Ascending aorta (tissue), 2 donors: Measurements from ENCODE around the gene DIAPH2. TPM values are rescaled to one million over a fixed set of nuclear protein-coding genes. Genes with fewer than 3 reads are reported as not detected.

Source experiments
- DNase-seq, 2 donors: peaks; one replicate each; pipeline ENCODE4 v3.0.0-alpha.2; 2019; ENCODE audit warnings: low spot score in 2 of 2
- H3K27ac ChIP-seq, 2 donors: fragments of 200-600 bp; sonication (generic); one replicate each; pipeline ENCODE4 v1.5.1; 2016 to 2017; ENCODE audit warnings: mild to moderate bottlenecking in 1 of 2
- H3K27me3 ChIP-seq: fragments of 200-600 bp; sonication (generic); one replicate; pipeline ENCODE4 v1.5.1; 2017
- H3K36me3 ChIP-seq, 2 donors: fragments of 200-600 bp; sonication (generic); one replicate each; pipeline ENCODE4 v1.5.1; 2016
- H3K4me1 ChIP-seq, 2 donors: fragments of 200-600 bp; sonication (generic); one replicate each; pipeline ENCODE4 v1.5.1; 2016 to 2017; ENCODE audit warnings: mild to moderate bottlenecking in 1 of 2
- H3K4me3 ChIP-seq, 2 donors: fragments of 200-600 bp; sonication (generic); one replicate each; pipeline ENCODE4 v1.5.1; 2016 to 2017; ENCODE audit warnings: mild to moderate bottlenecking in 1 of 2
- H3K9me3 ChIP-seq, 2 donors: fragments of 200-600 bp; sonication (generic); one replicate each; pipeline ENCODE4 v1.5.1; 2016
- CTCF ChIP-seq, 3 experiments: fragments of 200-600 bp in 2 of 3; fragments of 450-650 bp in 1 of 3; sonication (generic) in 2 of 3; IDR thresholded peaks; one replicate each; pipeline ENCODE4 v1.5.1; 2016 to 2019; ENCODE audit warnings: antibody characterized with exemption in 3 of 3, mild to moderate bottlenecking in 1 of 3, moderate library complexity in 1 of 3
- intact Hi-C: fragments of 100-400 bp; cut with DNase I; formaldehyde crosslinking; loops from one replicate; pipeline ENCODE4 v1.15.1; 2023
- total RNA-seq: library from RNA; depleted of rRNA; stranded (reverse); fragments of >200 nt; gene quantifications from one replicate; pipeline ENCODE4 v1.1.0, GENCODE V29; 2016

DIAPH2 gene
- total RNA-seq, 1 donor from 2014 or later: 27.9 TPM

- intact Hi-C loops: no loop called here
- no peak for DNase-seq
- Histone ChIP-seq H3K27me3 (no peaks in the 10 kb centered on the region), H3K27ac (no peak overlapping the region), H3K4me1 (no peaks in the 10 kb centered on the region), H3K36me3 (no peaks in the 10 kb centered on the region), H3K9me3 (no peaks in the 10 kb centered on the region), H3K4me3 (no peak overlapping the region)
- no peak for TF ChIP-seq CTCF (IDR thresholded peaks at IDR 0.05)
Measured at GRCh38 chrX:97189668-97190067, 505.0 kb downstream of the DIAPH2 start.

- H3K9me3 ChIP-seq: peaks cover 0 to 3% of the 10 kb centered on the region in 2 donors
- H3K4me3 ChIP-seq: no peak overlapping the region
- H3K27me3 ChIP-seq: no peaks in the 10 kb centered on the region
- no peak for DNase-seq
- no peak overlapping the region for H3K27ac ChIP-seq
- TF ChIP-seq CTCF (IDR thresholded peaks at IDR 0.05): no peak
- intact Hi-C loops: no loop called here
- no peaks in the 10 kb centered on the region for H3K4me1 ChIP-seq
- no peaks in the 10 kb centered on the region for H3K36me3 ChIP-seq
Measured at GRCh38 chrX:97199501-97199900, 514.9 kb downstream of the DIAPH2 start.

GRCh38 chrX:97200454-97200853 is 515.8 kb downstream of the DIAPH2 start:
- no peaks in the 10 kb centered on the region for H3K36me3 ChIP-seq
- no peak for DNase-seq
- intact Hi-C loops: no loop called here

GRCh38 chrX:97210501-97210900 is 525.9 kb downstream of the DIAPH2 start:
- H3K4me1 ChIP-seq: no peaks in the 10 kb centered on the region
- no peaks in the 10 kb centered on the region for H3K36me3 ChIP-seq
- no peak for TF ChIP-seq CTCF (IDR thresholded peaks at IDR 0.05)
- H3K9me3 ChIP-seq: no peaks in the 10 kb centered on the region
- H3K27ac ChIP-seq: no peak overlapping the region
- no peaks in the 10 kb centered on the region for H3K27me3 ChIP-seq
- no peak for DNase-seq
- no peak overlapping the region for H3K4me3 ChIP-seq
- intact Hi-C loops: no loop called here

More at GRCh38 chrX:97200454-97200853, 515.8 kb downstream of the DIAPH2 start:
- no peaks in the 10 kb centered on the region for H3K4me1 ChIP-seq
- no peak overlapping the region for H3K4me3 ChIP-seq
- H3K27me3 ChIP-seq: no peaks in the 10 kb centered on the region
- TF ChIP-seq CTCF (IDR thresholded peaks at IDR 0.05): no peak
- no peak overlapping the region for H3K27ac ChIP-seq
- peaks cover 0 to 7% of the 10 kb centered on the region in 2 donors for H3K9me3 ChIP-seq

- no peak for DNase-seq
- TF ChIP-seq CTCF (IDR thresholded peaks at IDR 0.05): no peak
- intact Hi-C loops: no loop called here
- H3K4me3 ChIP-seq: no peak overlapping the region
- peaks cover 2% of the 10 kb centered on the region for H3K27me3 ChIP-seq
- no peak overlapping the region for H3K27ac ChIP-seq
- H3K9me3 ChIP-seq: no peaks in the 10 kb centered on the region
- no peaks in the 10 kb centered on the region for H3K4me1 ChIP-seq
- no peaks in the 10 kb centered on the region for H3K36me3 ChIP-seq
Measured at GRCh38 chrX:97211070-97211469, 526.4 kb downstream of the DIAPH2 start.

GRCh38 chrX:97215186-97215585 is 530.5 kb downstream of the DIAPH2 start:
- peaks cover 3% of the 10 kb centered on the region for H3K27me3 ChIP-seq
- no peak overlapping the region for H3K27ac ChIP-seq
- H3K36me3 ChIP-seq: no peaks in the 10 kb centered on the region
- no peaks in the 10 kb centered on the region for H3K9me3 ChIP-seq
- no peak overlapping the region for H3K4me3 ChIP-seq
- intact Hi-C loops: no loop called here
- no peaks in the 10 kb centered on the region for H3K4me1 ChIP-seq
- no peak for DNase-seq
- TF ChIP-seq CTCF (IDR thresholded peaks at IDR 0.05): no peak
